HCT116 (cell line): ENCODE data around the gene PIM3. TPM values are rescaled to one million over a fixed set of nuclear protein-coding genes. Genes with fewer than 3 reads are reported as not detected.

Experiments
- ATAC-seq: fragments of 200-7000 bp; cut with Tn5 transposase; 2 replicates; pipeline ENCODE4 v1.9.1; 2020; ENCODE audit warnings: mild to moderate bottlenecking, moderate library complexity
- BruUV-seq: library from RNA; stranded (reverse); fragments of 400-500 nt; replicated peaks from 2 replicates; lab custom pipeline; 2021; lab: Mats Ljungman, UMichigan
- CTCF ChIA-PET: fragments of 300-600 bp; sonication (Branson Sonifier 250); formaldehyde crosslinking; loops from one replicate; lab custom pipeline; 2021; ENCODE audit warnings: antibody characterized with exemption; lab: Charles Lee
- POLR2A ChIA-PET: fragments of 300-600, 350-600 bp; sonication (Branson Sonifier 250); formaldehyde crosslinking; loops from one replicate; lab custom pipeline; 2021; ENCODE audit warnings: antibody characterized with exemption; lab: Charles Lee
- RAD21 ChIA-PET, 2 experiments: fragments of 300-600 bp; sonication (Branson Sonifier 250); formaldehyde crosslinking; loops; one replicate each; lab custom pipeline; 2023; ENCODE audit warnings: low total read pairs in 2 of 2; ENCODE audit not compliant: uncharacterized antibody in 2 of 2, unreplicated experiment in 2 of 2, low non-redundant PET in 1 of 2; lab: Charles Lee
- DNase-seq: peaks from one replicate; pipeline ENCODE4 v3.0.0-alpha.2; 2010; ENCODE audit warnings: low read depth, low spot score
- H2AFZ ChIP-seq: fragments of 200-600 bp; shearing (Covaris generic), sonication (generic); 2 replicates; pipeline ENCODE4 v1.6.1; 2017; ENCODE audit warnings: low read depth, mixed run types, mixed read lengths, antibody characterized with exemption, low read length; ENCODE audit not compliant: poor library complexity, severe bottlenecking
- H3K27ac ChIP-seq: 2 replicates; pipeline ENCODE4 v1.5.1; 2012; ENCODE audit warnings: low read depth, low read length
- H3K27me3 ChIP-seq: fragments of 200-600 bp; sonication (generic); 2 replicates; pipeline ENCODE4 v1.6.1; 2016; ENCODE audit warnings: mixed run types, low read length, mixed read lengths; ENCODE audit not compliant: insufficient read depth
- H3K36me3 ChIP-seq, 2 experiments: fragments of 200-500 bp in 1 of 2; fragments of 200-600 bp in 1 of 2; sonication (Bioruptor generic) in 1 of 2; sonication (generic) in 1 of 2; 2 replicates each; pipeline versions ENCODE4 v1.5.1 to v1.6.1; 2014 to 2016; ENCODE audit warnings: low read length in 2 of 2, inconsistent platforms in 1 of 2, mixed read lengths in 1 of 2, mixed run types in 1 of 2; ENCODE audit not compliant: insufficient read depth in 2 of 2, control insufficient read depth in 1 of 2
- H3K4me1 ChIP-seq, 2 experiments: fragments of 200-600 bp in 1 of 2; sonication (generic) in 1 of 2; 2 replicates each; pipeline versions ENCODE4 v1.5.1 to v1.6.1; 2012 to 2017; ENCODE audit warnings: low read length in 2 of 2, inconsistent platforms in 1 of 2, mild to moderate bottlenecking in 1 of 2, mixed read lengths in 1 of 2, mixed run types in 1 of 2, moderate library complexity in 1 of 2; ENCODE audit not compliant: insufficient read depth in 2 of 2, control insufficient read depth in 1 of 2
- H3K4me2 ChIP-seq: fragments of 200-600 bp; sonication (generic); 2 replicates; pipeline ENCODE4 v1.6.1; 2017; ENCODE audit warnings: mixed run types, low read length, mixed read lengths
- H3K4me3 ChIP-seq, 2 experiments: fragments of 200-600 bp in 1 of 2; sonication (generic) in 1 of 2; replicated peaks in 1 of 2; 2 replicates each; pipeline ENCODE4 v1.5.1; 2011 to 2016; ENCODE audit warnings: low read length in 2 of 2, control low read depth in 1 of 2, low read depth in 1 of 2, mild to moderate bottlenecking in 1 of 2, mixed read lengths in 1 of 2, mixed run types in 1 of 2
- H3K79me2 ChIP-seq: fragments of 200-600 bp; sonication (generic); 2 replicates; pipeline ENCODE4 v1.6.1; 2017; ENCODE audit warnings: mild to moderate bottlenecking, mixed run types, low read length, moderate library complexity, mixed read lengths; ENCODE audit not compliant: insufficient read depth
- H3K9ac ChIP-seq: fragments of 200-600 bp; sonication (generic); 2 replicates; pipeline ENCODE4 v1.6.1; 2016; ENCODE audit warnings: low read length, mixed read lengths
- H3K9me2 ChIP-seq: fragments of 200-600 bp; sonication (generic), shearing (Covaris generic); 2 replicates; pipeline ENCODE4 v1.6.1; 2017; ENCODE audit warnings: mixed run types, mild to moderate bottlenecking, moderate library complexity; ENCODE audit not compliant: insufficient read depth
- H3K9me3 ChIP-seq, 2 experiments: fragments of 200-500 bp in 1 of 2; fragments of 200-600 bp in 1 of 2; sonication (Bioruptor generic) in 1 of 2; sonication (generic) in 1 of 2; 2 replicates each; pipeline ENCODE4 v1.6.1; 2014 to 2017; ENCODE audit warnings: low read length in 2 of 2, mixed read lengths in 2 of 2, inconsistent platforms in 1 of 2, low read depth in 1 of 2, mild to moderate bottlenecking in 1 of 2, mixed run types in 1 of 2, moderate library complexity in 1 of 2; ENCODE audit not compliant: control insufficient read depth in 1 of 2, insufficient read depth in 1 of 2
- H4K20me1 ChIP-seq: fragments of 200-600 bp; sonication (generic), shearing (Covaris generic); 2 replicates; pipeline ENCODE4 v1.6.1; 2017; ENCODE audit warnings: mixed run types, mild to moderate bottlenecking, moderate library complexity; ENCODE audit not compliant: insufficient read depth
- ATF3 ChIP-seq: IDR thresholded peaks from 2 replicates; pipeline ENCODE4 v1.6.1; 2012
- CEBPB ChIP-seq: IDR thresholded peaks from 2 replicates; pipeline ENCODE4 v1.6.1; 2012; ENCODE audit warnings: low read depth
- CTCF ChIP-seq, 3 experiments: fragments of 200-600 bp in 1 of 3; sonication (generic) in 1 of 3; IDR thresholded peaks in 2 of 3; conservative IDR thresholded peaks in 1 of 3; 2 replicates each; pipeline ENCODE4 v1.5.1; 2012 to 2017; ENCODE audit warnings: low read depth in 2 of 3, low read length in 2 of 3, antibody characterized with exemption in 1 of 3, borderline replicate concordance in 1 of 3, control low read depth in 1 of 3, mild to moderate bottlenecking in 1 of 3, mixed read lengths in 1 of 3, mixed run types in 1 of 3, moderate library complexity in 1 of 3; ENCODE audit not compliant: insufficient read depth in 1 of 3
- EGR1 ChIP-seq: IDR thresholded peaks from 2 replicates; pipeline ENCODE4 v1.6.1; 2012; ENCODE audit warnings: low read depth
- ELF1 ChIP-seq: IDR thresholded peaks from 2 replicates; pipeline ENCODE4 v1.6.1; 2012; ENCODE audit warnings: low read depth, borderline replicate concordance
- EZH2phosphoT487 ChIP-seq: fragments of 200-600 bp; IDR thresholded peaks from 2 replicates; pipeline ENCODE4 v1.6.1; 2018; ENCODE audit warnings: antibody characterized with exemption, borderline replicate concordance
- FOSL1 ChIP-seq: IDR thresholded peaks from 2 replicates; pipeline ENCODE4 v1.6.1; 2012; ENCODE audit warnings: low read depth
- JUND ChIP-seq: IDR thresholded peaks from 2 replicates; pipeline ENCODE4 v1.6.1; 2012
- POLR2A ChIP-seq: IDR thresholded peaks from 2 replicates; pipeline ENCODE4 v1.7.0; 2011; ENCODE audit warnings: borderline replicate concordance; ENCODE audit not compliant: insufficient read depth, insufficient read length; ENCODE audit errors: extremely low read depth
- RAD21 ChIP-seq: IDR thresholded peaks from 2 replicates; pipeline ENCODE4 v1.6.1; 2012; ENCODE audit warnings: low read depth, mild to moderate bottlenecking
- SP1 ChIP-seq: IDR thresholded peaks from 2 replicates; pipeline ENCODE4 v1.6.1; 2012; ENCODE audit warnings: low read depth
- YY1 ChIP-seq: IDR thresholded peaks from 2 replicates; pipeline ENCODE4 v1.6.1; 2011; ENCODE audit warnings: low read length, low read depth, moderate library complexity, mild to moderate bottlenecking; ENCODE audit not compliant: insufficient replicate concordance; ENCODE audit errors: extremely low read depth
- intact Hi-C: fragments of 100-400 bp; cut with micrococcal nuclease; formaldehyde crosslinking; loops from 2 replicates; pipeline ENCODE4 v1.10.0; 2022
- total RNA-seq: library from RNA; stranded (reverse); gene quantifications from one replicate; pipeline ENCODE4 v1.2.1, GENCODE V29; 2021; ENCODE audit not compliant: unreplicated experiment
- TF ChIP-seq, protein P1 (sequence below): IDR thresholded peaks from 2 replicates; pipeline ENCODE4 v1.6.1; 2012

Gene PIM3
- total RNA-seq, 1 experiment from 2014 or later: 116 TPM

DNA sequence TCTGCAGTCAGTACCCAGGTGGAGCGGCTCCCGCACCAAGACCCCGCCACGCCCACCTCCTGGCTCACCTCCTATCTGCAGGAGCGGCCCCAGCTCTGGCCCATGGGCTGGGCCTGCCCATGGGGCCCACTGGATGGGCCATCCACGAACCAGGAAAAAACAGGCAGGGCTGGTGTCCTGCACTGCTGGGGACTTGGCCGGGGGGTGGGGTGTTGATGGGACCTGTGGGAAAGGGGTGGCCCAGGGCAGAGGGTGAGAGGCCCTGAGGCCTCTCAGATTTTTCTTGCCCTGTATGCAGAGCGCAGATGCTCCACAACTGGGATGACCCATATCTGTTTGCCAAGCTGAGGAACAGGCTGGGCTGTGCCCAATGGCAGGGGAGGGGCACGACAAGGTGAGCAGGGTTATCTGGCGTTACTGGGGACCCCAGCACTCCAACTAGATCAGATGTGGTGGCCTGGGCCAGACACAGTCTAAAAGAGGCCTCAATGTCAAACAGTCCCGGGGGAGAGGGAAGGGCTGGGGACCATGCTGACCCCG lies 2.7 kb upstream of the PIM3 start:
- no peak overlapping the region for H2AFZ ChIP-seq
- BruUV-seq: no TSS peak
- H3K79me2 ChIP-seq: peaks cover 21% of the 10 kb centered on the region
- H3K9ac ChIP-seq: no peak overlapping the region
- intact Hi-C loops: no loop called here
- TF ChIP-seq EGR1 (no peak), POLR2A (no peak), ATF3 (no peak), CEBPB (no peak), ELF1 (no peak), YY1 (no peak), EZH2phosphoT487 (no peak), JUND (no peak), RAD21 (no peak), SP1 (no peak), CTCF (IDR thresholded peaks at IDR 0.05 in 2 of 3, conservative IDR thresholded peaks at IDR 0.05 in 1 of 3; ENCODE audit: borderline replicate concordance in 1 of 3, insufficient read depth in 1 of 3, low read depth in 2 of 3, low read length in 2 of 3) (no peak), FOSL1 (no peak)
- TF ChIP-seq, protein P1, sequence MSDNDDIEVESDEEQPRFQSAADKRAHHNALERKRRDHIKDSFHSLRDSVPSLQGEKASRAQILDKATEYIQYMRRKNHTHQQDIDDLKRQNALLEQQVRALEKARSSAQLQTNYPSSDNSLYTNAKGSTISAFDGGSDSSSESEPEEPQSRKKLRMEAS: no peak
- ChIA-PET RAD21 (no interaction called here), CTCF (no interaction called here), POLR2A (no interaction called here)
- H3K4me3 ChIP-seq: no peak overlapping the region
- H3K4me2 ChIP-seq: no peak overlapping the region
- H4K20me1 ChIP-seq: peaks cover 5% of the 10 kb centered on the region; the same call in 1 of the 2 replicates
- H3K27ac ChIP-seq: no peak overlapping the region
- ATAC-seq (no peak), DNase-seq (no peak)
- no peaks in the 10 kb centered on the region for H3K27me3 ChIP-seq
- peaks cover under 1 to 14% of the 10 kb centered on the region in 2 experiments; a peak in 1 of 4 replicates for H3K36me3 ChIP-seq
- no peaks in the 10 kb centered on the region for H3K9me2 ChIP-seq
- peaks cover 13 to 36% of the 10 kb centered on the region in 2 experiments for H3K4me1 ChIP-seq
- no peaks in the 10 kb centered on the region for H3K9me3 ChIP-seq
